WTC11 (cell line): Measurements from ENCODE around the gene HVCN1. TPM values are rescaled to one million over a fixed set of nuclear protein-coding genes. Genes with fewer than 3 reads are reported as not detected.

Source experiments
- ATAC-seq: fragments of 200-7000 bp; cut with Tn5 transposase; 2 replicates; pipeline ENCODE4 v1.10.0; 2021; ENCODE audit warnings: mild to moderate bottlenecking, moderate library complexity
- CTCF ChIA-PET: fragments of 300-600 bp; sonication (Branson Sonifier 250); formaldehyde crosslinking; loops from one replicate; lab custom pipeline; 2021; ENCODE audit warnings: antibody characterized with exemption; lab: Charles Lee
- POLR2A ChIA-PET: fragments of 350-600 bp; sonication (Branson Sonifier 250); formaldehyde crosslinking; loops from one replicate; lab custom pipeline; 2021; ENCODE audit warnings: antibody characterized with exemption; lab: Charles Lee
- DNase-seq: peaks from one replicate; pipeline ENCODE4 v3.0.0; 2021; ENCODE audit warnings: low spot score
- H3K27ac Mint-ChIP-seq: 2 replicates; pipeline ENCODE4 v1.8.0; 2021; ENCODE audit warnings: mixed read lengths
- H3K27me3 Mint-ChIP-seq: 2 replicates; pipeline ENCODE4 v1.8.0; 2021; ENCODE audit warnings: low read depth, mild to moderate bottlenecking, moderate library complexity, mixed read lengths
- H3K36me3 Mint-ChIP-seq: 2 replicates; pipeline ENCODE4 v1.8.0; 2021; ENCODE audit warnings: mixed read lengths
- H3K4me1 Mint-ChIP-seq: 2 replicates; pipeline ENCODE4 v1.8.0; 2022; ENCODE audit warnings: mixed read lengths
- H3K4me3 Mint-ChIP-seq: 2 replicates; pipeline ENCODE4 v1.8.0; 2021; ENCODE audit warnings: mild to moderate bottlenecking, moderate library complexity, mixed read lengths
- H3K9me3 Mint-ChIP-seq: 2 replicates; pipeline ENCODE4 v1.8.0; 2021; ENCODE audit warnings: mixed read lengths
- ETV6 ChIP-seq: sonication (generic); formaldehyde crosslinking; IDR thresholded peaks from 2 replicates; pipeline ENCODE4 v1.8.1; 2022; ENCODE audit warnings: mild to moderate bottlenecking, missing genetic modification reagents
- FOXJ3 ChIP-seq: sonication (generic); formaldehyde crosslinking; IDR thresholded peaks from 2 replicates; pipeline ENCODE4 v1.9.0; 2021; ENCODE audit warnings: missing genetic modification reagents, mild to moderate bottlenecking, borderline replicate concordance
- FOXP1 ChIP-seq: sonication (generic); formaldehyde crosslinking; IDR thresholded peaks from 2 replicates; pipeline ENCODE4 v1.8.0; 2022; ENCODE audit warnings: missing genetic modification reagents, mild to moderate bottlenecking, moderate library complexity, borderline replicate concordance
- GABPB1 ChIP-seq: sonication (generic); formaldehyde crosslinking; IDR thresholded peaks from 2 replicates; pipeline ENCODE4 v1.8.1; 2023; ENCODE audit warnings: mild to moderate bottlenecking, missing genetic modification reagents
- GTF2I ChIP-seq: fragments of 250-450 bp; sonication (Bioruptor Pico); conservative IDR thresholded peaks from 2 replicates; pipeline ENCODE4 v1.4.0; 2021; ENCODE audit warnings: mild to moderate bottlenecking
- IRF2 ChIP-seq: sonication (generic); formaldehyde crosslinking; IDR thresholded peaks from 2 replicates; pipeline ENCODE4 v1.8.0; 2022; ENCODE audit warnings: low read depth, missing genetic modification reagents, borderline replicate concordance
- JUN ChIP-seq: sonication (generic); formaldehyde crosslinking; IDR thresholded peaks from 2 replicates; pipeline ENCODE4 v1.8.0; 2023; ENCODE audit warnings: mild to moderate bottlenecking, missing genetic modification reagents
- MYBL2 ChIP-seq: sonication (generic); formaldehyde crosslinking; IDR thresholded peaks from 2 replicates; pipeline ENCODE4 v1.8.1; 2023; ENCODE audit warnings: mild to moderate bottlenecking, moderate library complexity, missing genetic modification reagents
- NFATC4 ChIP-seq: fragments of 250-450 bp; sonication (Bioruptor Pico); IDR thresholded peaks from 2 replicates; pipeline ENCODE4 v1.9.0; 2021; ENCODE audit warnings: mild to moderate bottlenecking
- SMAD4 ChIP-seq: sonication (generic); formaldehyde crosslinking; IDR thresholded peaks from 2 replicates; pipeline ENCODE4 v1.8.0; 2022; ENCODE audit warnings: mild to moderate bottlenecking, missing genetic modification reagents
- TEAD4 ChIP-seq: sonication (generic); formaldehyde crosslinking; IDR thresholded peaks from 2 replicates; pipeline ENCODE4 v1.8.0; 2022; ENCODE audit warnings: mild to moderate bottlenecking, missing genetic modification reagents
- ZNF317 ChIP-seq: sonication (generic); formaldehyde crosslinking; IDR thresholded peaks from 2 replicates; pipeline ENCODE4 v1.8.1; 2023; ENCODE audit warnings: low read depth, mild to moderate bottlenecking, moderate library complexity, missing genetic modification reagents, borderline replicate concordance
- ZNF423 ChIP-seq: fragments of 250-450 bp; sonication (Bioruptor Pico); IDR thresholded peaks from 2 replicates; pipeline ENCODE4 v2.1.2; 2022; ENCODE audit warnings: mild to moderate bottlenecking, moderate library complexity
- ZNF532 ChIP-seq: fragments of 250-450 bp; sonication (Bioruptor Pico); IDR thresholded peaks from 2 replicates; pipeline ENCODE4 v1.9.0; 2021; ENCODE audit warnings: mild to moderate bottlenecking, borderline replicate concordance
- total RNA-seq: library from RNA; stranded (reverse); gene quantifications from 3 replicates; pipeline ENCODE4 v1.2.3, GENCODE V29; 2021
- TF ChIP-seq, protein P1 (sequence below): fragments of 250-450 bp; sonication (Bioruptor Pico); conservative IDR thresholded peaks from 2 replicates; pipeline ENCODE4 v1.9.0; 2021; ENCODE audit warnings: mild to moderate bottlenecking
- TF ChIP-seq, protein P2 (sequence below): fragments of 250-450 bp; sonication (Bioruptor Pico); IDR thresholded peaks from 2 replicates; pipeline ENCODE4 v1.9.0; 2021; ENCODE audit warnings: mild to moderate bottlenecking
- TF ChIP-seq, protein P3 (sequence below): sonication (generic); formaldehyde crosslinking; IDR thresholded peaks from 2 replicates; pipeline ENCODE4 v1.8.1; 2022; ENCODE audit warnings: low read depth, mild to moderate bottlenecking, moderate library complexity, missing genetic modification reagents, borderline replicate concordance

The HVCN1 gene
- total RNA-seq, 1 experiment from 2014 or later, result 5.7 TPM

DNA sequence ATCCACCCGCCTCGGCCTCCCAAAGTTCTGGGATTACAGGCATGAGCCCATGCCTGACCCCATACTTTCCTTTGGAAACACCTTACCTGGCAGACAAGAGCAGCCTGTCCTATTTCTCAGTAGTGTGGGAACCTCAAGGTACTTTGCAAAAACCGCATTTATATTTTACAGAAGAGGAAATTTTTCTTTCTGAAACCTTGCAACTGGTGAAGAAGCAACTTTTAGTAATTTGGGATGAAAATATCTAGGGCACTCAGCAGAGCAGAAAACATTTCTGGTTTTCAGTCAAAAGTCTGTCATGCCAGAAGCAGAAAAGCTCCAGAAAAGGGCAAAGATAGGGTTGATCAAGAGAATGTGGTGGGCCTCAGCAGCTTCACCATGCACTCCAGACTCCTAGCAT is 21.2 kb downstream of the HVCN1 start (continued):
- TF ChIP-seq ZNF423 (CRISPR knock-in tag), result no peak

DNA sequence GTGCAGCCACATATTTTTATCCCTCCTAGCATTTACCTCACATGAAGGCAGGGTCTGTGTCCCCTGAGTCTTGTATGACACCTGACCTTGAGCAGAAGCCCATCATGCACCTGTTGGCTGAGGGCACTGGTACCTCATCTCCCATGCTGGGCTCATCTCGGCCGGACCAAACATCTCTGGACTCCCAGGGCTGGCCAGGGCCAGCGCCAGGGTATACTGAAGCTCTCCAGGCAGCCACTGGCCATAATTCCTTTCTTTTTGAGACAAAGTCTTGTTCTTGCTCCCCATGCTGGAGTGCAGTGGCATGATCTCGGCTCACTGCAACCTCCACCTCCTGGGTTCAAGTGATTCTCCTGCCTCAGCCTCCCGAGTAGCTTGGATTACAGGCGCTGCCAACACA is 22.0 kb downstream of the HVCN1 start:
- ATAC-seq, result no peak
- no peak for DNase-seq
- no peak overlapping the region for H3K27ac Mint-ChIP-seq
- TF ChIP-seq NFATC4 (CRISPR knock-in tag) (no peak), FOXP1 (CRISPR knock-in tag) (no peak), IRF2 (CRISPR knock-in tag) (no peak), TEAD4 (CRISPR knock-in tag) (no peak)
- TF ChIP-seq, protein P1, sequence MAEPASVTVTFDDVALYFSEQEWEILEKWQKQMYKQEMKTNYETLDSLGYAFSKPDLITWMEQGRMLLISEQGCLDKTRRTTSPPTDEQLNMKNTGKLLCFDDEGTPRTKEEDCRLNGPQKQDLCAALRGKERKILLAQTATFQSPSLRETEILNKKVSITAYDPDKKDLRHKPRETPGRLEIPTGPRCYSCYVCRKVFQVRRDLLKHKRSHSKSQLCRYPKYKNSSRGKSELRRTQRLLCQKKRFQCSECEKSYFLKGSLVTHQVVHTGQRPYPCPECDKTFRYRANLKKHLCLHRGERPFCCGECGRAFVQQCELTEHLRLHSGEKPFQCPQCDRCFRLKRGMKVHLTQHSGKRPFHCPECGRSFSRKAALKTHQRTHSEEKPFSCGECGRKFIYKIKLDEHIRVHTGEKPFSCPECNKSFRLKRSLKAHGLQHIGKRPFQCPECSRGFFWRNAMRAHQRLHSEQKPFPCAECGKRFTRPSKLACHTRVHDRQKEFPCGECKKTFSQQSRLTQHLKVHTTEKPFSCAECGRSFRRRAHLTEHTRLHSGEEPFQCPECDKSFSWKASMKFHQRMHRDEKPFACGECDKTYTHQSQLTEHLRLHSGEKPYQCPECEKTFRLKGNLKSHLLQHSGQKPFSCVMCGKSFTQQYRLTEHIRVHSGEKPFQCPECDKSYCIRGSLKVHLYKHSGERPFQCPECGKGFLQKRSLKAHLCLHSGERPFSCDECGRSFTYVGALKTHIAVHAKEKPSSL, result no peak
- TF ChIP-seq, all 79 proteins: peak for 0
- POLR2A ChIA-PET, result no interaction called here
- peaks cover 8% of the 10 kb centered on the region for H3K9me3 Mint-ChIP-seq
- CTCF ChIA-PET, result interaction anchor here (0.9 kb wide), 1 partner anchor 9 kb away, joined by 3 read pairs; no protein-coding TSS in a partner anchor
- H3K36me3 Mint-ChIP-seq, result 0 out of 2 replicates have a peak, but pooled peaks cover 3% of the 10 kb centered on the region
- no peaks in the 10 kb centered on the region for H3K27me3 Mint-ChIP-seq
- peaks cover 13% of the 10 kb centered on the region for H3K4me1 Mint-ChIP-seq
- no peak overlapping the region for H3K4me3 Mint-ChIP-seq

GRCh38 chr12:110661337-110661972 is 27.5 kb downstream of the HVCN1 start:
- Mint-ChIP-seq H3K36me3 (peaks cover 3% of the 10 kb centered on the region; the same call in 1 of the 2 replicates), H3K4me3 (no peak overlapping the region), H3K27me3 (no peaks in the 10 kb centered on the region), H3K4me1 (no peaks in the 10 kb centered on the region; the same call in 1 of the 2 replicates), H3K27ac (no peak overlapping the region), H3K9me3 (peaks cover 8% of the 10 kb centered on the region)
- DNase-seq, result no peak
- TF ChIP-seq, protein P1, result no peak
- TF ChIP-seq, protein P2, sequence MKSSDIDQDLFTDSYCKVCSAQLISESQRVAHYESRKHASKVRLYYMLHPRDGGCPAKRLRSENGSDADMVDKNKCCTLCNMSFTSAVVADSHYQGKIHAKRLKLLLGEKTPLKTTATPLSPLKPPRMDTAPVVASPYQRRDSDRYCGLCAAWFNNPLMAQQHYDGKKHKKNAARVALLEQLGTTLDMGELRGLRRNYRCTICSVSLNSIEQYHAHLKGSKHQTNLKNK (CRISPR knock-in tag), result no peak
- TF ChIP-seq GTF2I, result no peak
- no peak for TF ChIP-seq ZNF532 (CRISPR knock-in tag)
- no peak for TF ChIP-seq ZNF317
- TF ChIP-seq ETV6, result no peak
- no peak for TF ChIP-seq FOXJ3 (CRISPR knock-in tag)
- no peak for TF ChIP-seq GABPB1 (CRISPR knock-in tag)
- no peak for TF ChIP-seq JUN
- no peak for TF ChIP-seq MYBL2
- TF ChIP-seq, protein P3, sequence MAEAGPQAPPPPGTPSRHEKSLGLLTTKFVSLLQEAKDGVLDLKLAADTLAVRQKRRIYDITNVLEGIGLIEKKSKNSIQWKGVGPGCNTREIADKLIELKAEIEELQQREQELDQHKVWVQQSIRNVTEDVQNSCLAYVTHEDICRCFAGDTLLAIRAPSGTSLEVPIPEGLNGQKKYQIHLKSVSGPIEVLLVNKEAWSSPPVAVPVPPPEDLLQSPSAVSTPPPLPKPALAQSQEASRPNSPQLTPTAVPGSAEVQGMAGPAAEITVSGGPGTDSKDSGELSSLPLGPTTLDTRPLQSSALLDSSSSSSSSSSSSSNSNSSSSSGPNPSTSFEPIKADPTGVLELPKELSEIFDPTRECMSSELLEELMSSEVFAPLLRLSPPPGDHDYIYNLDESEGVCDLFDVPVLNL, result no peak
- TF ChIP-seq SMAD4 (CRISPR knock-in tag), result no peak
- POLR2A ChIA-PET, result no interaction called here
- CTCF ChIA-PET, result interaction anchor here (0.5 kb wide), 1 partner anchor 45 kb away, joined by 3 read pairs; no protein-coding TSS in a partner anchor
- no peak; the same call in 1 of the 2 replicates for ATAC-seq
